ENCODE results near the gene WNK4.

WNK4 gene

DNA sequence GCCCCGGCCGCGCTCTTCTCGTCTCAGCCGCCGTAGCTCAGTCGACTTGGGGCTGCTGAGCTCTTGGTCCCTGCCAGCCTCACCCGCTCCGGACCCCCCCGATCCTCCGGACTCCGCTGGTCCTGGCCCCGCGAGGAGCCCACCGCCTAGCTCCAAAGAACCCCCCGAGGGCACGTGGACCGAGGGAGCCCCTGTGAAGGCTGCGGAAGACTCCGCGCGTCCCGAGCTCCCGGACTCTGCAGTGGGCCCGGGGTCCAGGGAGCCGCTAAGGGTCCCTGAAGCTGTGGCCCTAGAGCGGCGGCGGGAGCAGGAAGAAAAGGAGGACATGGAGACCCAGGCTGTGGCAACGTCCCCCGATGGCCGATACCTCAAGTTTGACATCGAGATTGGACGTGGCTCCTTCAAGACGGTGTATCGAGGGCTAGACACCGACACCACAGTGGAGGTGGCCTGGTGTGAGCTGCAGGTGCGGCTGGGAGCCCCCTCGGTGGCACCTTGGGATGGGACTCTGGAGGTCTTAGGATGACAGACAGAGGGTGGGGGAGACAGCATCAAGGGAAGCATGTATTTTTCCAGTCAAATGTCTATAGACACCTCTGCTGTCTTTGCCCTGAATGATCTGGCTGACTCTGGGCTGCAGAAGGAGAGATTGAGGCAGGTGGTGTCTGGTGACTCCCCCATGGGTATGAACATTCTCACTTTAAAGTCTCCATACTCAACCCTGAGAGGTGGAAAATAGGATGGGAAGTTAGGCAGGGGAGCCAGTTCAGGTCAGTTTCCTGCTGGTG is 635 bp downstream of the WNK4 start:
- Mint-ChIP-seq H3K4me3 (no peak overlapping the region), H3K27ac (no peak overlapping the region), H3K36me3 (peaks cover 21% of the 10 kb centered on the region), H3K9me3 (peaks cover 3% of the 10 kb centered on the region), H3K27me3 (peaks cover 25% of the 10 kb centered on the region), H3K4me1 (peaks cover 21% of the 10 kb centered on the region)
- DNase-seq (ENCODE audit: low spot score in 2 of 2), result no peak
- ATAC-seq (ENCODE audit: low read depth), result no peak

DNA sequence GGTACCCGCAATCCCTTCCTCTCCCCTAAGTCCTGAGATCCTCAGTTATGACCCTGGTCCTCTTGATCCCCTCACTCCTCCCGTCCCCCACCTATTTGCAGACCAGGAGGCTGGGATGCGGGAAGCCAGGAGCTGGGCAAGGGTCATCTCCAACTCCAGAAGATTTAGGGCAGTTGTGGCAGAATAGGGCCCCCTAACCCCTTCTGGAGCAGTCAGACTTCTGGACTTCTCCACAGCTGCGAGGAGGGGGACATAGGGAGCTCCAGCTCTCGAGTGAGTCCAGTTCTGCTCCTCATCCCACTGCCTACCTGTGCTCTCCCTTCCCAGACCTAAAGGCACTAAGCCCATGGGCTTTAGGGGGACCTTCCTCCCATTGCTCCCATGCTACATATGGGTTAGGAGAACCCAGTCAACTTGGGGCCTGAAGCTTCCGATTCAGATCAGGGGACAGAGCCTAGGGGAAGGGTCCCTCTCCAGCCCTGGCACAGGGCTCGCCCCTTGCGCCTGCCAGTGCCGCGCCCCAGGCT is 1.3 kb downstream of the WNK4 start:
- Mint-ChIP-seq H3K27me3 (peaks cover 26% of the 10 kb centered on the region), H3K36me3 (peaks cover 21% of the 10 kb centered on the region), H3K27ac (no peak overlapping the region), H3K4me1 (peaks cover 21% of the 10 kb centered on the region), H3K4me3 (no peak overlapping the region), H3K9me3 (peaks cover 3% of the 10 kb centered on the region)
- no peak for ATAC-seq (ENCODE audit: low read depth)
- DNase-seq (ENCODE audit: low spot score in 2 of 2), result no peak

DNA sequence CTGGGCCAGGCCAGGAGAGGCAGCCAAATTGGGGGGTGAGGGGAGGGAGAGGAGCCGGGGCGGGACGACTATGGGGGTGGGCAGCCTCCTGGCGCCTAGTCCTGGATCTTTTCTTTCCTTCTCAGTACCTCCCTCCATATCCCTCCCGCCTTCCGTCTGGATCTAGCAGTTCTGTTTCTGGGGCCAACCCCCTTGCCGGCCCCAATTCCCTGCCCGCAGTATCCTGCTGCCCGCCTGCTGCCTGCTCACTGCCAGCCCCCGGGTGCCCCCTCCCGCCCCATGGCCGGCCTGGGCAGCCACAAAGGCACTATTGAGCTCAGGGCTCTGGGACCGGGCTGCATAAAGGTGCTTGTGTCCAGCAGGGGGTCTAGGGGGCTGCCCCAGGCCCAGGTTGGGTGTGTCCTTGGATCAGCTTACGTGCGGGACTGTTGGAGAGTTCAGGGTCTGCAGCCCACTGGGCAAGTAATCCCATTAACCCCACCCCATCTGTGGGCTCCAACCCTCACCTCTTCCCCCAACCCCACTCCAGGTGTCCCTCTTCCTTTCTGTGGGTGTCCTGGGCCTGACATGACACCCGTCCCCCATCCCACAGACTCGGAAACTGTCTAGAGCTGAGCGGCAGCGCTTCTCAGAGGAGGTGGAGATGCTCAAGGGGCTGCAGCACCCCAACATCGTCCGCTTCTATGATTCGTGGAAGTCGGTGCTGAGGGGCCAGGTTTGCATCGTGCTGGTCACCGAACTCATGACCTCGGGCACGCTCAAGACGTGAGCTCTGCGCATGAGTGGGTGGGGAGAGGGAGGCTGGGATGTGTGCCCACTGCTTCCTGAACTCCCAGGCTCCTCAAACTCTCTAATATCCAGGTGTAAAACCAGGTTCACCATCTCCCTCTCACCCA is 2.0 kb downstream of the WNK4 start:
- no peak for DNase-seq (ENCODE audit: low spot score in 2 of 2)
- peaks cover 28% of the 10 kb centered on the region for H3K27me3 Mint-ChIP-seq

DNA sequence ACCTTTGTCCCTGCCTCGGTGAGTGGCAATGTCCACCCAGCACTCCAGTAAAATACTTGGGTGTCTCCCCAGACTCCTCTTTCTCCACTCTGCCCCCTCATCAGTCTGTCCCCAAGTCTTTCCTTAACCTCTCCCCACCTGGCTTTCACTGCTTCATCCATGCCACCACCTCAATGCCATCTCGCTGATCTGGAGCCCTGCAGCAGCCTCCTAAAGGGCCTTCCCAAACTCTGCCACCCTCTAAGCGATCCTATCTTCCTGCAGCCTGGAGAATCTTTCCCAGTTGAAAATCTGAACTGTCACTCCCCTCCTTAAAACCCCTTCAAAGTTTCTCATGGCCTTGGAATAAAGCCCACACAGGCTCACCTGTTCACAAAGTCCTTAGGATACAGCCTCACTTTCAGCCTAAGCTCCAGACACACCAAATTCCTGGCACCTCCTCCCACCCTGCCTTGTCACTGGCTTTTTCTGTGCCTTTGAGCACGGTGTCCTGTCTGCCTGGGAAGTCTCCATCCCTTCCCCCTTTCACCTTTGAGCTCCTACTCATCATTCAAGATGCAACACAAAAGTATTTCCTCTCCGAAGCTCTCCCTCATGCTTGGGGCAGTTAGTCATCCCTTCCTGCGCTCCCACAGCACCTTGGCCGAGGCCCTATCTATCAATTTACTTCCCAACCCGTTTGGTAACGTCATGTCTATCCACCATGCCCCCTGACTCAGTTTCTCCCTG is 2.8 kb downstream of the WNK4 start:
- Mint-ChIP-seq H3K27me3 (peaks cover 32% of the 10 kb centered on the region), H3K36me3 (peaks cover 15% of the 10 kb centered on the region), H3K9me3 (peaks cover 3% of the 10 kb centered on the region), H3K27ac (no peak overlapping the region), H3K4me1 (peaks cover 21% of the 10 kb centered on the region), H3K4me3 (no peak overlapping the region)
- DNase-seq (ENCODE audit: low spot score in 2 of 2) (no peak), ATAC-seq (ENCODE audit: low read depth) (no peak)

More for the DNA sequence above, 2.0 kb downstream of the WNK4 start:
- Mint-ChIP-seq H3K4me3 (no peak overlapping the region), H3K27ac (no peak overlapping the region), H3K36me3 (peaks cover 21% of the 10 kb centered on the region), H3K9me3 (peaks cover 3% of the 10 kb centered on the region), H3K4me1 (peaks cover 21% of the 10 kb centered on the region)
- ATAC-seq (ENCODE audit: low read depth), result no peak

DNA sequence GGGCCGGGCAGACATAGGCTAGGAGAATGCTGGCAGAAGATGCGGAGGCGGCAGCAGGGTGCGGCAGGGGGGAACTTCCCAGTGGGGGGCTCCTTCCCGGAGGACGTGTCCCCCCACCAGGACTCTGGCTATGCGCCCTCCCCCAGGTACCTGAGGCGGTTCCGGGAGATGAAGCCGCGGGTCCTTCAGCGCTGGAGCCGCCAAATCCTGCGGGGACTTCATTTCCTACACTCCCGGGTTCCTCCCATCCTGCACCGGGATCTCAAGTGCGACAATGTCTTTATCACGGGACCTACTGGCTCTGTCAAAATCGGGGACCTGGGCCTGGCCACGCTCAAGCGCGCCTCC is 3.4 kb downstream of the WNK4 start:
- Mint-ChIP-seq H3K9me3 (peaks cover 3% of the 10 kb centered on the region), H3K27ac (no peak overlapping the region), H3K36me3 (peaks cover 12% of the 10 kb centered on the region), H3K4me3 (no peak overlapping the region), H3K4me1 (peaks cover 21% of the 10 kb centered on the region), H3K27me3 (peaks cover 32% of the 10 kb centered on the region)
- DNase-seq (ENCODE audit: low spot score in 2 of 2), result no peak
- ATAC-seq (ENCODE audit: low read depth), result no peak

DNA sequence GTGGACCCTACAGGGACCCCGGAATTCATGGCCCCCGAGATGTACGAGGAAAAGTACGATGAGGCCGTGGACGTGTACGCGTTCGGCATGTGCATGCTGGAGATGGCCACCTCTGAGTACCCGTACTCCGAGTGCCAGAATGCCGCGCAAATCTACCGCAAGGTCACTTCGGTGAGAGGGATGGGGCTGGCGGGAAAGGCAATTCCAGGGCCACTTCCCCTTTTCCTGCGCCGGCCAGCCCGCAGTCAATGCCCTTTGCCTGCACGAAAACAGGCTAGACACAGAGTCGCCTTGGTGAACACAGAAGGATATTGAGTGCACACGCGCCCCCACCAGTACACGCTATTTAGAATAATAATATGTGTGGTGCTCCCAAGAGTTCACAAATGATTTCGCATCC is 4.0 kb downstream of the WNK4 start:
- Mint-ChIP-seq H3K9me3 (peaks cover 3% of the 10 kb centered on the region), H3K4me1 (peaks cover 21% of the 10 kb centered on the region), H3K27ac (no peak overlapping the region), H3K36me3 (peaks cover 5% of the 10 kb centered on the region), H3K4me3 (no peak overlapping the region), H3K27me3 (peaks cover 32% of the 10 kb centered on the region)
- ATAC-seq (ENCODE audit: low read depth), result no peak
- no peak for DNase-seq (ENCODE audit: low spot score in 2 of 2)

DNA sequence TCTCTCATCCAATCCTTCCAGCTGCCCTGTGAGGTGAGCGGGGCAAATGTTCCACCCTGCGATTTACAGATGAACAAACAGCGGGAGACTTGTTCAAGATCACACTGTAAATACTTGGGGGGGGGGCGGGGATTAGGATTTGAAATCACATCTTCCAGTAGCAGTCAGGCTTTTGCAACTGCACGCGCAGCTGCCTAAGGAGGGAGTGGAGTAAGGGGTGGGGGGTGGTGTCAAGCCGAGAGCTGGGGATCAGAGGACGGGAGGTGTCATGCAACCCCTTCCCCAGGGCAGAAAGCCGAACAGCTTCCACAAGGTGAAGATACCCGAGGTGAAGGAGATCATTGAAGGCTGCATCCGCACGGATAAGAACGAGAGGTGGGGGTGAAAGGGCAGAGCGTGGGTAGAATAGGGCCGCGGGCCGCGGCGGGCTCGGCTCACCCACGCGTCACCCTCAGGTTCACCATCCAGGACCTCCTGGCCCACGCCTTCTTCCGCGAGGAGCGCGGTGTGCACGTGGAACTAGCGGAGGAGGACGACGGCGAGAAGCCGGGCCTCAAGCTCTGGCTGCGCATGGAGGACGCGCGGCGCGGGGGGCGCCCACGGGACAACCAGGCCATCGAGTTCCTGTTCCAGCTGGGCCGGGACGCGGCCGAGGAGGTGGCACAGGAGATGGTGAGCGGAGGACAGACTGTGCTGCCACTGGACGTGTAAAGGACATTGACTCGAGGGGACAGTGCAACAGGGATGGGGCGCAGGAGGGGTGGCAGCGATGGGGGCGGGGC is 4.6 kb downstream of the WNK4 start:
- ATAC-seq (ENCODE audit: low read depth) (no peak), DNase-seq (ENCODE audit: low spot score in 2 of 2) (no peak)
- H3K36me3 Mint-ChIP-seq, result no peaks in the 10 kb centered on the region
- H3K27me3 Mint-ChIP-seq, result peaks cover 28% of the 10 kb centered on the region
- peaks cover 3% of the 10 kb centered on the region for H3K9me3 Mint-ChIP-seq
- H3K4me3 Mint-ChIP-seq, result peak overlapping the region; percentile 33
- H3K27ac Mint-ChIP-seq, result no peak overlapping the region
- H3K4me1 Mint-ChIP-seq, result peaks cover 18% of the 10 kb centered on the region

DNA sequence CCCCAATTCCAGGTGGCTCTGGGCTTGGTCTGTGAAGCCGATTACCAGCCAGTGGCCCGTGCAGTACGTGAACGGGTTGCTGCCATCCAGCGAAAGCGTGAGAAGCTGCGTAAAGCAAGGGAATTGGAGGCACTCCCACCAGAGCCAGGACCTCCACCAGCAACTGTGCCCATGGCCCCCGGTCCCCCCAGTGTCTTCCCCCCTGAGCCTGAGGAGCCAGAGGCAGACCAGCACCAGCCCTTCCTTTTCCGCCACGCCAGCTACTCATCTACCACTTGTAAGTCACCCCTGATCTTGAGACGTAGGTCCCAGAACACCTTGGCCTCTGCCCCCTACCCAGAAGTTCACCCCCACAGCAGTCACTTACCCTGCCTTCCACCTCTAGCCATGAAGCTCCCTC is 6.9 kb downstream of the WNK4 start:
- no peak overlapping the region for H3K27ac Mint-ChIP-seq
- ATAC-seq (ENCODE audit: low read depth) (no peak), DNase-seq (ENCODE audit: low spot score in 2 of 2) (no peak)
- H3K9me3 Mint-ChIP-seq, result peaks cover 3% of the 10 kb centered on the region
- no peak overlapping the region for H3K4me3 Mint-ChIP-seq
- peaks cover 31% of the 10 kb centered on the region for H3K27me3 Mint-ChIP-seq
- H3K4me1 Mint-ChIP-seq, result peaks cover 14% of the 10 kb centered on the region
- H3K36me3 Mint-ChIP-seq, result no peaks in the 10 kb centered on the region

DNA sequence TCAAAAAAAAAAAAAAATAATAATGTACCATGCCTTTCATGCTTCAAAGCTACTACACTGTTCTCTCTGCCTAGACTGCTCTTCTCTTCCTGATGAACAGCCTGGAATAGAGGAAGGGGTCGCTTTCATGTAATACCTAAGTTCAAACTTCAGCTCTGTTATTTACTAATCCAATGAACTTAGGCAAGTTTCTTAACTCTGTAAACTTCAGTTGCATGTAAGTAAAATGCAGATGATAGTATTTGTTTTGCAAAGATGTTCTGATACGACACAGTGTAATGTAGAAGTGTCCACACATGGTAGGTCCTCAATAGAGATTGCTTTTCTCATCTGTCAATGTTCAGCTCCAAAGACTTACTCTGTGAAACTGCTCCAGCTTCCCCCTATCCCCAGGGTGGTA is 11.5 kb downstream of the WNK4 start:
- H3K27me3 Mint-ChIP-seq, result peaks cover 9% of the 10 kb centered on the region
- no peak overlapping the region for H3K4me3 Mint-ChIP-seq
- H3K27ac Mint-ChIP-seq, result no peak overlapping the region
- H3K4me1 Mint-ChIP-seq, result peaks cover 17% of the 10 kb centered on the region
- peaks cover 6% of the 10 kb centered on the region for H3K36me3 Mint-ChIP-seq
- no peaks in the 10 kb centered on the region for H3K9me3 Mint-ChIP-seq
- DNase-seq (ENCODE audit: low spot score in 2 of 2) (no peak), ATAC-seq (ENCODE audit: low read depth) (no peak)

DNA sequence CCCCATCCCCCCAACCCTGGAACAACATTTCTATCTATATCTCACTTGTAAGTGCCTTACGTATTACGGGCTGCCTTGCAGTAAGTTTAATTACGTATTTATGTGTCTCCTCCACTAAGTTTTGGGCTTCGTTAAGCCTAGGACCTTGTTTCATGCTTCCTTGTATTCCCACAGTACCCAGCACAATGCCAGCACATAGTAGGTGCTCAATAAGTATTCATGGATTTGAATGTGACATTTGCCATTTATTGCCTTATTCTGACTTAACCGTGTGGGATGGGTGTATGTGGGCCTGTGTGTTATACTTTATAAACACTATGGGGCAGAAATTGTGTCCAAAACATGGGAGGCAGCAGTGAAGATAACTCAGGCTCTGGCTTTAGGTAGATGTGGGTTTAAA is 12.1 kb downstream of the WNK4 start:
- Mint-ChIP-seq H3K9me3 (no peaks in the 10 kb centered on the region), H3K27me3 (peaks cover 6% of the 10 kb centered on the region), H3K4me1 (peaks cover 19% of the 10 kb centered on the region), H3K36me3 (peaks cover 6% of the 10 kb centered on the region), H3K27ac (no peak overlapping the region), H3K4me3 (no peak overlapping the region)
- DNase-seq (ENCODE audit: low spot score in 2 of 2), result no peak
- no peak for ATAC-seq (ENCODE audit: low read depth)

DNA sequence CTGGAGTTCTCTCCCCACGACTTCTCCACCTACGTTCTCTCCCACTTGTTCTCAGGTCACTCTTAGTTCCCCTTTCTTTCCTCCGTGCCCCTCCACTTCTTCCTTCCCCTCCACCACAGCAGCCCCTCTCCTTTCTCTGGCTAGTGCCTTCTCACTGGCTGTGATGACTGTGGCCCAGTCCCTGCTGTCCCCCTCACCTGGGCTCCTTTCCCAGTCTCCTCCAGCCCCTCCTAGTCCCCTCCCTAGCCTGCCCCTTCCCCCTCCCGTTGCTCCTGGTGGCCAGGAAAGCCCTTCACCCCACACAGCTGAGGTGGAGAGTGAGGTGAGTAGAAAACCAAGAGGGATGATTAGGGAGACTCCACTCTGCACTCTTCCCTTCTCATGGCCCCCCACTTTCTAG is 14.7 kb downstream of the WNK4 start:
- Mint-ChIP-seq H3K4me3 (no peak overlapping the region), H3K27ac (no peak overlapping the region)

DNA sequence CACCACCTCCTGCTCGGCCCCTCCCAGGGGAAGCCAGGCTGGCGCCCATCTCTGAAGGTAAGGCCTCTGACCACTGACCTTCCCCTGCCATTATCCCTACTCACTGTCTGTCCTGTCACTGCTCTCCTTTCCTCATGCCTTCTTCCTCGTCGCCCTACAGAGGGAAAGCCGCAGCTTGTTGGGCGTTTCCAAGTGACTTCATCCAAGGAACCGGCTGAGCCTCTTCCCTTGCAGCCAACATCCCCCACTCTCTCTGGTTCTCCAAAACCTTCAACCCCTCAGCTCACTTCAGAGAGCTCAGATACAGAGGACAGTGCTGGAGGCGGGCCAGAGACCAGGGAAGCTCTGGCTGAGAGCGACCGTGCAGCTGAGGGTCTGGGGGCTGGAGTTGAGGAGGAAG is 15.1 kb downstream of the WNK4 start:
- DNase-seq (ENCODE audit: low spot score in 2 of 2) (no peak), ATAC-seq (ENCODE audit: low read depth) (no peak)
- peak overlapping the region; percentile 11 for H3K4me3 Mint-ChIP-seq
- H3K4me1 Mint-ChIP-seq, result peaks cover 25% of the 10 kb centered on the region
- H3K27me3 Mint-ChIP-seq, result no peaks in the 10 kb centered on the region
- H3K36me3 Mint-ChIP-seq, result peaks cover 6% of the 10 kb centered on the region
- no peak overlapping the region for H3K27ac Mint-ChIP-seq
- H3K9me3 Mint-ChIP-seq, result no peaks in the 10 kb centered on the region

More for the DNA sequence above, 14.7 kb downstream of the WNK4 start:
- ATAC-seq (ENCODE audit: low read depth) (no peak), DNase-seq (ENCODE audit: low spot score in 2 of 2) (no peak)
- Mint-ChIP-seq H3K4me1 (peaks cover 25% of the 10 kb centered on the region), H3K9me3 (no peaks in the 10 kb centered on the region), H3K27me3 (peaks cover 3% of the 10 kb centered on the region), H3K36me3 (peaks cover 6% of the 10 kb centered on the region)

DNA sequence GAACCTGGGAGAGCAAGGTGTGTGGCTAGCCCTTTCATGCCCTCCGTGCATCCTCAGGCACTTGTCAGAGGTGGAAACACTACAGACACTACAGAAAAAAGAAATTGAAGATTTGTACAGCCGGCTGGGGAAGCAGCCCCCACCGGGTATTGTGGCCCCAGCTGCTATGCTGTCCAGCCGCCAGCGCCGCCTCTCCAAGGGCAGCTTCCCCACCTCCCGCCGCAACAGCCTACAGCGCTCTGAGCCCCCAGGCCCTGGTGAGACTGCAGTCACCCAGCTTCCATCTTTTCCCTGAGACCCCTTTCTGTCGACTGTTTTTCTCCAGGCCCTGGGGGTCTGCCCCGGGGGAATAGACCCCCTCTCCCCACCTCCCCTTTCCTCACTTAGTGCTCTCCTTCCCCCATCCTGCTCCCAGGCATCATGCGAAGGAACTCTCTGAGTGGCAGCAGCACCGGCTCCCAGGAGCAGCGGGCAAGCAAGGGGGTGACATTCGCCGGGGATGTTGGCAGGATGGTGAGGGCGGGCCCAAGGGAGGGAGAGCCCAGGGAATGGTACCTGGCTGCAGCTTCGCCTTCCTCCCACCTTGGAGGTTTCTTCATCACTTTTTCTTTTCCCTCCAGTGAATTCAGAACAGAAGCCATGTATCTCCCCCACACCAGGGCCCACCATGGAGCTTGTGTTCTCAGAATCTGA is 15.8 kb downstream of the WNK4 start:
- no peak for ATAC-seq (ENCODE audit: low read depth)
- DNase-seq (ENCODE audit: low spot score in 2 of 2), result no peak
- peaks cover 6% of the 10 kb centered on the region for H3K36me3 Mint-ChIP-seq
- no peaks in the 10 kb centered on the region for H3K27me3 Mint-ChIP-seq
- H3K4me1 Mint-ChIP-seq, result peaks cover 25% of the 10 kb centered on the region
- no peak overlapping the region for H3K4me3 Mint-ChIP-seq
- H3K27ac Mint-ChIP-seq, result no peak overlapping the region
- no peaks in the 10 kb centered on the region for H3K9me3 Mint-ChIP-seq
